CD4-positive, alpha-beta T cell treated with Interleukin-4 for 4 hours (primary cell): Measurements from ENCODE around the gene TMTC2.
"Not testable (repeated sequence)": the region's sequence is repeated elsewhere in the genome, so short reads cannot be mapped to it uniquely, and the experiment has no call there.

Experiments
- DNase-seq: peaks from one replicate; pipeline ENCODE4 v3.0.0-alpha.2; 2020

Gene TMTC2

GRCh38 chr12:82797480-82797879 is 110.8 kb downstream of the TMTC2 start:
- no peak for DNase-seq

GRCh38 chr12:82800185-82800584 is 113.5 kb downstream of the TMTC2 start:
- no peak for DNase-seq

- no peak for DNase-seq
Observed at GRCh38 chr12:82801951-82802610, 115.4 kb downstream of the TMTC2 start.

GRCh38 chr12:82803201-82803600 is 116.5 kb downstream of the TMTC2 start:
- DNase-seq = no peak

- DNase-seq = no peak
Observed at GRCh38 chr12:82804601-82805000, 117.9 kb downstream of the TMTC2 start.

- DNase-seq = not testable (repeated sequence)
Observed at GRCh38 chr12:82805004-82805403, 118.3 kb downstream of the TMTC2 start.

GRCh38 chr12:82805812-82806497 is 119.2 kb downstream of the TMTC2 start:
- no peak for DNase-seq

- no peak for DNase-seq
Observed at GRCh38 chr12:82807132-82807737, 120.5 kb downstream of the TMTC2 start.

- DNase-seq = no peak
Observed at GRCh38 chr12:82810568-82810967, 123.9 kb downstream of the TMTC2 start.

- no peak for DNase-seq
Observed at GRCh38 chr12:82817368-82817767, 130.7 kb downstream of the TMTC2 start.

GRCh38 chr12:82818271-82819035 is 131.7 kb downstream of the TMTC2 start:
- no peak for DNase-seq

- no peak for DNase-seq
Observed at GRCh38 chr12:82826505-82826904, 139.8 kb downstream of the TMTC2 start.

- DNase-seq = no peak
Observed at GRCh38 chr12:82832096-82832495, 145.4 kb downstream of the TMTC2 start.

GRCh38 chr12:82832981-82833380 is 146.3 kb downstream of the TMTC2 start:
- no peak for DNase-seq

GRCh38 chr12:82833481-82833880 is 146.8 kb downstream of the TMTC2 start:
- DNase-seq = no peak

- DNase-seq = no peak
Observed at GRCh38 chr12:82835217-82835616, 148.5 kb downstream of the TMTC2 start.

GRCh38 chr12:82838131-82838551 is 151.4 kb downstream of the TMTC2 start:
- DNase-seq = no peak

- DNase-seq = no peak
Observed at GRCh38 chr12:82838827-82839226, 152.1 kb downstream of the TMTC2 start.

GRCh38 chr12:82839796-82840195 is 153.1 kb downstream of the TMTC2 start:
- no peak for DNase-seq

GRCh38 chr12:82841487-82841904 is 154.8 kb downstream of the TMTC2 start:
- no peak for DNase-seq

GRCh38 chr12:82842480-82842879 is 155.8 kb downstream of the TMTC2 start:
- no peak for DNase-seq

- DNase-seq = not testable (repeated sequence)
Observed at GRCh38 chr12:82845076-82845475, 158.4 kb downstream of the TMTC2 start.

GRCh38 chr12:82848845-82849244 is 162.1 kb downstream of the TMTC2 start:
- no peak for DNase-seq
